A673 (cell line): ENCODE measurements around the gene TBC1D5. TPM values are rescaled to one million over a fixed set of nuclear protein-coding genes. Genes with fewer than 3 reads are reported as not detected.

ENCODE experiments used
- BruUV-seq: library from RNA; stranded (reverse); fragments of 400-500 nt; replicated peaks from 2 replicates; lab custom pipeline; 2021; lab: Mats Ljungman, UMichigan
- CTCF ChIA-PET: fragments of 300-600 bp; sonication (Branson Sonifier 250); formaldehyde crosslinking; loops from one replicate; lab custom pipeline; 2022; ENCODE audit warnings: antibody characterized with exemption; lab: Charles Lee
- POLR2A ChIA-PET: fragments of 300-600 bp; sonication (Branson Sonifier 250); formaldehyde crosslinking; loops from one replicate; lab custom pipeline; 2022; ENCODE audit warnings: antibody characterized with exemption; ENCODE audit not compliant: low non-redundant PET; lab: Charles Lee
- DNase-seq: peaks from one replicate; pipeline ENCODE4 v3.0.0-alpha.2; 2015; ENCODE audit warnings: low spot score
- H3K27ac ChIP-seq: fragments of 200-600 bp; sonication (generic); 2 replicates; pipeline ENCODE4 v1.5.1; 2016; ENCODE audit warnings: mixed run types, low read depth, mild to moderate bottlenecking, mixed read lengths, antibody characterized with exemption, low read length; ENCODE audit not compliant: poor library complexity, severe bottlenecking
- H3K27me3 ChIP-seq: fragments of 200-600 bp; sonication (generic); replicated peaks from 2 replicates; pipeline ENCODE4 v1.6.1; 2017; ENCODE audit warnings: mixed run types, low read depth, mild to moderate bottlenecking, mixed read lengths, antibody characterized with exemption, low read length; ENCODE audit not compliant: insufficient read depth, poor library complexity
- H3K36me3 ChIP-seq: fragments of 200-600 bp; sonication (generic); 2 replicates; pipeline ENCODE4 v1.6.1; 2016; ENCODE audit warnings: mixed run types, mild to moderate bottlenecking, mixed read lengths, antibody characterized with exemption, low read length; ENCODE audit not compliant: insufficient read depth, poor library complexity, severe bottlenecking
- H3K4me1 ChIP-seq: fragments of 200-600 bp; sonication (generic); 2 replicates; pipeline ENCODE4 v1.6.1; 2017; ENCODE audit warnings: mixed run types, mild to moderate bottlenecking, mixed read lengths, antibody characterized with exemption, low read length; ENCODE audit not compliant: insufficient read depth, poor library complexity, severe bottlenecking
- H3K4me3 ChIP-seq: fragments of 200-600 bp; sonication (generic); 2 replicates; pipeline ENCODE4 v1.5.1; 2016; ENCODE audit warnings: low read depth, mixed run types, mild to moderate bottlenecking, mixed read lengths, low read length; ENCODE audit not compliant: poor library complexity, severe bottlenecking
- H3K9me3 ChIP-seq: fragments of 200-600 bp; sonication (generic); 2 replicates; pipeline ENCODE4 v1.6.1; 2016; ENCODE audit warnings: mixed run types, low read depth, mild to moderate bottlenecking, mixed read lengths, antibody characterized with exemption, low read length; ENCODE audit not compliant: poor library complexity, severe bottlenecking
- CTCF ChIP-seq: fragments of 300-800, 200-600 bp; sonication (generic); conservative IDR thresholded peaks from 2 replicates; pipeline ENCODE4 v1.5.1; 2017; ENCODE audit warnings: low read depth, mild to moderate bottlenecking, antibody characterized with exemption, low read length, moderate library complexity, mixed read lengths
- EZH2 ChIP-seq: fragments of 200-600 bp; sonication (generic); IDR thresholded peaks from 2 replicates; pipeline ENCODE4 v1.6.1; 2017; ENCODE audit warnings: borderline replicate concordance, low read depth, mild to moderate bottlenecking, mixed read lengths, antibody characterized with exemption, low read length; ENCODE audit not compliant: poor library complexity, severe bottlenecking
- intact Hi-C: fragments of 100-400 bp; cut with micrococcal nuclease; formaldehyde crosslinking; loops from one replicate; pipeline ENCODE4 v1.10.0; 2022; ENCODE audit not compliant: unreplicated experiment
- total RNA-seq: library from RNA; stranded (reverse); gene quantifications from 2 replicates; pipeline ENCODE4 v1.2.3, GENCODE V29; 2021

Gene TBC1D5
- total RNA-seq, 1 experiment from 2014 or later, result 40.7 TPM

GRCh38 chr3:17632401-17633100 lies 109.9 kb downstream of the TBC1D5 start:
- Histone ChIP-seq H3K4me1 (peaks cover 4% of the 10 kb centered on the region), H3K9me3 (no peaks in the 10 kb centered on the region), H3K27me3 (no peaks in the 10 kb centered on the region), H3K4me3 (no peak overlapping the region), H3K36me3 (no peaks in the 10 kb centered on the region), H3K27ac (no peak overlapping the region)
- ChIA-PET CTCF (interaction anchor here (1.6 kb wide), 1 partner anchor 13 kb away, joined by 4 read pairs; no protein-coding TSS in a partner anchor), POLR2A (no interaction called here)
- intact Hi-C loops, result no loop called here
- no peak for TF ChIP-seq EZH2
- DNase-seq, result no peak
- no TSS peak for BruUV-seq

GRCh38 chr3:17631609-17632008 lies 110.8 kb downstream of the TBC1D5 start:
- no peak overlapping the region for H3K4me3 ChIP-seq
- intact Hi-C loops, result no loop called here
- peaks cover 4% of the 10 kb centered on the region for H3K4me1 ChIP-seq
- no peak for DNase-seq
- ChIA-PET POLR2A (no interaction called here), CTCF (no interaction called here)
- no peak overlapping the region for H3K27ac ChIP-seq
- H3K27me3 ChIP-seq, result no peaks in the 10 kb centered on the region
- TF ChIP-seq CTCF (no peak), EZH2 (no peak)
- no peaks in the 10 kb centered on the region for H3K36me3 ChIP-seq
- BruUV-seq, result no TSS peak
- H3K9me3 ChIP-seq, result no peaks in the 10 kb centered on the region

DNA sequence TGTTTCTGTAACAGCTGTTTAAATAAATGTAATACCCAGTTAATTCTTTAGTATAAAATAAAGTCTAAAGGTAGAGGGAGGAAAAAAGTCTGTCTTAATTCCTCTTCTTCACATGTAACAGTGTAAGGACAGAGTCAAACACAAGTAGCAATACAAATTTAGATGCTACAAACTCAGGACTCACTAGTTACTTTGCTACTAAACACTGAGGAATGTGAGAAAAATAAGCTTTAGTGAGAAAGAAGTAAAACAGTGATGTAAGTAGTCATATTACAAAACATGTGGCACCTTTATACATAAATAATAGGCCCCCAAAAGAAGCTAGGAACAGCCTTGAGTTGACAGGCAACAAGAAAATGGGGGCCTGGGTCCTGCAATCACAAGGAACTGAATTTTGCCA lies 113.0 kb downstream of the TBC1D5 start:
- TF ChIP-seq CTCF (no peak), EZH2 (no peak)
- intact Hi-C loops, result no loop called here
- H3K4me3 ChIP-seq, result no peak overlapping the region
- BruUV-seq, result no TSS peak
- no peaks in the 10 kb centered on the region for H3K9me3 ChIP-seq
- ChIA-PET CTCF (interaction anchor here (0.5 kb wide), 1 partner anchor 746 kb away, joined by 12 read pairs; no protein-coding TSS in a partner anchor), POLR2A (interaction anchor here (0.6 kb wide), 1 partner anchor 1494 kb away, joined by 3 read pairs; no protein-coding TSS in a partner anchor)
- H3K27ac ChIP-seq, result no peak overlapping the region
- peaks cover 4% of the 10 kb centered on the region for H3K4me1 ChIP-seq
- no peaks in the 10 kb centered on the region for H3K36me3 ChIP-seq
- no peak for DNase-seq
- no peaks in the 10 kb centered on the region for H3K27me3 ChIP-seq
